ENCODE results near the gene PIK3R5.

- TF ChIP-seq, protein P1, sequence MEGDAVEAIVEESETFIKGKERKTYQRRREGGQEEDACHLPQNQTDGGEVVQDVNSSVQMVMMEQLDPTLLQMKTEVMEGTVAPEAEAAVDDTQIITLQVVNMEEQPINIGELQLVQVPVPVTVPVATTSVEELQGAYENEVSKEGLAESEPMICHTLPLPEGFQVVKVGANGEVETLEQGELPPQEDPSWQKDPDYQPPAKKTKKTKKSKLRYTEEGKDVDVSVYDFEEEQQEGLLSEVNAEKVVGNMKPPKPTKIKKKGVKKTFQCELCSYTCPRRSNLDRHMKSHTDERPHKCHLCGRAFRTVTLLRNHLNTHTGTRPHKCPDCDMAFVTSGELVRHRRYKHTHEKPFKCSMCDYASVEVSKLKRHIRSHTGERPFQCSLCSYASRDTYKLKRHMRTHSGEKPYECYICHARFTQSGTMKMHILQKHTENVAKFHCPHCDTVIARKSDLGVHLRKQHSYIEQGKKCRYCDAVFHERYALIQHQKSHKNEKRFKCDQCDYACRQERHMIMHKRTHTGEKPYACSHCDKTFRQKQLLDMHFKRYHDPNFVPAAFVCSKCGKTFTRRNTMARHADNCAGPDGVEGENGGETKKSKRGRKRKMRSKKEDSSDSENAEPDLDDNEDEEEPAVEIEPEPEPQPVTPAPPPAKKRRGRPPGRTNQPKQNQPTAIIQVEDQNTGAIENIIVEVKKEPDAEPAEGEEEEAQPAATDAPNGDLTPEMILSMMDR (IDR thresholded peaks at IDR 0.05): no peak
- TF ChIP-seq TP53 (CRISPR knock-in tag; IDR thresholded peaks at IDR 0.05): peak; percentile 56; the same call in 1 of the 2 replicates
- TF ChIP-seq IRF1 (CRISPR knock-in tag; IDR thresholded peaks at IDR 0.05): no peak
- TF ChIP-seq ESRRA (CRISPR knock-in tag; IDR thresholded peaks at IDR 0.05; ENCODE audit: borderline replicate concordance): no peak
- TF ChIP-seq JUN (CRISPR knock-in tag; IDR thresholded peaks at IDR 0.05): no peak
- TF ChIP-seq NFYB (CRISPR knock-in tag; conservative IDR thresholded peaks at IDR 0.05; ENCODE audit: low read depth): no peak
- TF ChIP-seq E2F4 (CRISPR knock-in tag; IDR thresholded peaks at IDR 0.05; ENCODE audit: borderline replicate concordance, low read depth): no peak
- TF ChIP-seq FOXJ3 (CRISPR knock-in tag; IDR thresholded peaks at IDR 0.05; ENCODE audit: borderline replicate concordance): no peak
- no peak for TF ChIP-seq ATF2 (CRISPR knock-in tag; IDR thresholded peaks at IDR 0.05; ENCODE audit: borderline replicate concordance, low read depth)
- TF ChIP-seq ERG (CRISPR knock-in tag; IDR thresholded peaks at IDR 0.05): no peak
- no peak for TF ChIP-seq SMAD4 (CRISPR knock-in tag; IDR thresholded peaks at IDR 0.05)
These were observed at the start of gene PIK3R5 for GRCh38 chr17:8965394-8966168.

All from WTC11 (cell line).